Measurements from ENCODE around the gene SFN.
"Not testable (repeated sequence)": the region's sequence is repeated elsewhere in the genome, so short reads cannot be mapped to it uniquely, and the experiment has no call there.

Gene SFN

GRCh38 chr1:26862781-26863684 is at the start of gene SFN:
SFN (plus strand) TSS chr1:26863149; CDS start chr1:26863213, 64 bp downstream.
- DNase-seq = no peak

GRCh38 chr1:26814377-26814776 is 48.6 kb upstream of the SFN start:
- no peak for DNase-seq

- DNase-seq = no peak
These were observed 48.1 kb upstream of the SFN start for GRCh38 chr1:26814893-26815292.

- DNase-seq = no peak
These were observed 42.1 kb upstream of the SFN start for GRCh38 chr1:26820784-26821269.

- DNase-seq = no peak
These were observed 40.1 kb upstream of the SFN start for GRCh38 chr1:26822737-26823395.

- DNase-seq = no peak
These were observed 38.2 kb upstream of the SFN start for GRCh38 chr1:26824731-26825130.

GRCh38 chr1:26826261-26827105 is 36.5 kb upstream of the SFN start, which contains the start of gene ZDHHC18:
ZDHHC18 (plus strand) TSS chr1:26826688; CDS start chr1:26826805, 117 bp downstream.
- DNase-seq = no peak

- no peak for DNase-seq
These were observed 35.8 kb upstream of the SFN start for GRCh38 chr1:26827106-26827604.

- no peak for DNase-seq
These were observed 35.3 kb upstream of the SFN start for GRCh38 chr1:26827663-26828062.

- DNase-seq = no peak
These were observed 34.4 kb upstream of the SFN start for GRCh38 chr1:26828411-26828991.

GRCh38 chr1:26829184-26829911 is 33.6 kb upstream of the SFN start:
- DNase-seq = no peak

GRCh38 chr1:26831059-26831458 is 31.9 kb upstream of the SFN start:
- no peak for DNase-seq

GRCh38 chr1:26831546-26832248 is 31.3 kb upstream of the SFN start:
- DNase-seq = no peak

GRCh38 chr1:26832249-26832960 is 30.5 kb upstream of the SFN start:
- no peak for DNase-seq

GRCh38 chr1:26833432-26834405 is 29.2 kb upstream of the SFN start:
- no peak for DNase-seq

- DNase-seq = not testable (repeated sequence)
These were observed 25.3 kb upstream of the SFN start for GRCh38 chr1:26837665-26838064.

GRCh38 chr1:26838474-26839338 is 24.2 kb upstream of the SFN start:
- no peak for DNase-seq

- no peak for DNase-seq
These were observed 23.6 kb upstream of the SFN start for GRCh38 chr1:26839339-26839722.
